ENCODE results near the gene OTUD7B.
"Not testable (repeated sequence)": the region's sequence is repeated elsewhere in the genome, so short reads cannot be mapped to it uniquely, and the experiment has no call there.

OTUD7B gene

DNA sequence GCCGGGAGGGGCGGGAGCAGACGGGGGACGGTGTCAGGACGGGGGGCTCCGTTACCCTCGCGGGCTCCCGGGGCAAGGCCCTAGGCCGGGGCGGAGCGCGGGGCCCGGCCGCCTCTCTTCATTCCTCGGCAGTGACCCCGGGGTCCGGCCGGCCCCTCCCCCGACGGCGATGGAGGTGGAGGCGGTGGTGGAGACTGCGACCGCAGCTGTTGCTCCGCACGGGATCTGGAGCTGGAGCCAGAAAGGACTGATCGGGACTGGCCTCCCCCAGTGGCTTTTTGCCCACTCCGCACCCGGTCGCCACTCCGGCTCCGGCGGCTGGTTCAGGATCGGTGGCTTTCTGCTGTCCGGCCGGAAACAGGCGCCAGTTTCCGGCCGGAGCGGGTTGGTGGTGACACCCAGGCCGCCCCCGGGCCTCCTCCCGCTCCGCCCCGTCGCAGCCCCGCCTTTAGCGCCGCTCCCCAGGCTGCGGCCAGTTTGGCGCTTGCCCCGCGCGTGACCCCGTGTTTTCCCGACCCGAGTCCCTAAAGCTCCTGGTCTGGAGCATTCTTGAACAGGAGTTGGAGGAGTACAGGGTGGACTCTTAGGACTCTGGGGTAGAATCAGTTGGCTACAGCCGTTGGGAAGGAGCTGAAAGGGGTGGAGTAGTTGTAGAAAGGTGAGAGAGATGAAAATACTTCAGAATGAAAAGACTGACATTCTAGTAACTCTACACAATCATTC, at the start of gene OTUD7B:
TSS of gene OTUD7B (minus strand) at position 334 of the 723 bp plus-strand sequence. CDS start 33,216 bp downstream, outside the sequence.
- peak; percentile 73 for DNase-seq

DNA sequence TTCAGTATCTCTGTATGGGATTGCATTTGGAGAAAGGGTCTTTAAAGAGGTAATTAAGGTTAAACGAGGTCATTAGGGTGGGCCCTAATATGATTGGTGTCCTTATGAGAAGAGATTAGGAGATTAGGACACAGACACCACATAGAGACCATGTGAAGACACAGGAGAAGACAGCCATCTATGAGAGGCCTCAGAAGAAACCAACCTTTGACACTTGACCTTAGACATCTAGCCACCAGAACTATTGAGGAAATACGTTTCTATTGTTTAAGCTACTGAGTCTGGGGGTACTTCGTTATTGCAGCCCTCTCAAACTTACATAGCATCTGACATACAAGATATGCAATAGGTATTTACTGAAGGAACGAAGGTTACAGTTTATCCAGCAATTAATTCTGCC, 49.7 kb upstream of the OTUD7B start:
- no peak for DNase-seq

GRCh38 chr1:150056407-150056806, 45.9 kb upstream of the OTUD7B start:
- DNase-seq, result no peak

DNA sequence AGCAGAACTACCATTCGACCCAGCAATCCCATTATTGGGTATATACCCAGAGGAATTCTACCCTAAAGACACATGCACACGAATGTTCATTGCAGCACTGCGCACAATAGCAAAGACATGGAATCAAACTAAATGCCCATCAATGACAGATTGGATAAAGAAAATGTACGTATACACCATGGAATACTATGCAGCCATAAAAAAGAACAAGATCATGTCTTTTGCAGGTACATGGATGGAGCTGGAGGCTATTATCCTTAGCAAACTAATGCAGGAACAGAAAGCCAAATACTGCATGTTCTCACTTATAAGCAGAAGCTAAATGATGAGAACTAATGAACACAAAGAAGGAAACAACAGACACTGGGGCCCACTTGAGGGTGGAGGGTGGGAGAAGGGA, 45.0 kb upstream of the OTUD7B start:
- not testable (repeated sequence) for DNase-seq

DNA sequence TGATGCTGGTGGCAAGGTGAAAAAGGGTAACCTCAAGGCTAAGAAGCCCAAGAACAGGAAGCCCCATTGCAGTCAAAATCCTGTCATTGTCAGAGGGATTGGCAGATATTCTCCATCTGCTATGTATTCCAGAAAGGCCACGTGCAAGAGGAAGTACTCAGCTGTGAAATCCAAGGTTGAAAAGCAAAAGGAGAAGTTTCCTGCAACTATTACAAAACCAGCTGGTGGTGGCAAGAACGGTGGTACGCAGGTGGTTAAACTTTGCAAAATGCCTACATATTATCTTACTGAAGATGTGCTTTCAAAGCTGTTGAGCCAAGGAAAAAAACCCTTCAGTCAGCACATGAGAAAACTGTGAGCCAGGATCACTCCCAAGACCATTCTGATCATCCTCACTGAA, 43.4 kb upstream of the OTUD7B start:
- DNase-seq, result no peak

GRCh38 chr1:150051905-150052412, 41.4 kb upstream of the OTUD7B start:
- not testable (repeated sequence) for DNase-seq

DNA sequence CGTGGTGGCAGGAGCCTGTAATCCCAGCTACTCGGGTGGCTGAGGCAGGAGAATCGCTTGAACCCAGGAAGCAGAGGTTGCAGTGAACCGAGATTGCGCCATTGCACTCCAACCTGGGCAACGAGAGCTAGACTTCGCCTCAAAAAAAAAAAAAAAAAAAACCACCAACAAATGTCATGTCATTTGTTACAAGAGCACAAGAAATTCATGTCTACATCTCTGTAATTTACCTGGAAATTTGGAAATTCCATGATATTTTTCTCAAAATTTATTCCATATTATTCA, 40.5 kb upstream of the OTUD7B start:
- no peak for DNase-seq

- no peak for DNase-seq
These were observed 39.4 kb upstream of the OTUD7B start for GRCh38 chr1:150049926-150050325.

GRCh38 chr1:150034336-150034735, 23.8 kb upstream of the OTUD7B start:
- no peak for DNase-seq

DNA sequence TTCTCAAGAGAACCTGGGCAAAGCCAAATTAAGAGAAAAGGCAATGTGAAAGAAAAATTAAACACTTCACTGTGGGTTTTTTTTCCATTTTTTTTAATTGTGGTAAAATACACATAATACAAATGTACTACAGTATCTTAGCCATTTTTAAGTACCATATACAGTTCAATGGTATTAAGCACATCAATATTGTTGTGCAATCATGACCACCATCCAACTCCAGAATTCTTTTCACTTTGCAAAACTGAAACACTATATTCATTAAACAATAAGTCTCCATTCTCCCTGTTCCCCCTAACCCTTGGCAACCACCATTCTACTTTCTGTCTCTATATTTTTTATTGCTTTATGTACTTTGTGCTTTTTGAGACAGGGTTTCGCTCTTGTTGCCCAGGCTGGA, 17.8 kb upstream of the OTUD7B start:
- DNase-seq, result no peak

- no peak for DNase-seq
These were observed 13.6 kb upstream of the OTUD7B start for GRCh38 chr1:150024156-150024555.

DNA sequence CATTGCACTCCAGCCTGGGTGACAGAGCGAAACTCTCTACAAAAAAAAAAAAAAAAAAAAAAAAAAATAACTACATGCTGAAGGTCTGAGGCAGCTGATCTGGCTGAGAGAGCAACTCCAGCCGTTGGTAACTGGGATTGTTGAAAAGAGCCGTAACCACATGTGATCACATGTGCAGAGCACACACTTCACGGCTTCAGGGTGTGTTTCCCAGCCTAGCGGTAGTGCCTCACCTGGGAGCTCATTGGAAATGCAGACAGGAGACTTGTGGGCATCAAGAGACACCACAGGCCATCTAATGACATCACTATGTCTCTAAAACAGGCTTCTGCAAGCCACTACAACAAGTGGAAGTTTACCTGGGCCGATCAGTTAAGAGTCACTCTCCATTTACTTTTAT, 11.8 kb upstream of the OTUD7B start:
- peak; percentile 81 for DNase-seq

DNA sequence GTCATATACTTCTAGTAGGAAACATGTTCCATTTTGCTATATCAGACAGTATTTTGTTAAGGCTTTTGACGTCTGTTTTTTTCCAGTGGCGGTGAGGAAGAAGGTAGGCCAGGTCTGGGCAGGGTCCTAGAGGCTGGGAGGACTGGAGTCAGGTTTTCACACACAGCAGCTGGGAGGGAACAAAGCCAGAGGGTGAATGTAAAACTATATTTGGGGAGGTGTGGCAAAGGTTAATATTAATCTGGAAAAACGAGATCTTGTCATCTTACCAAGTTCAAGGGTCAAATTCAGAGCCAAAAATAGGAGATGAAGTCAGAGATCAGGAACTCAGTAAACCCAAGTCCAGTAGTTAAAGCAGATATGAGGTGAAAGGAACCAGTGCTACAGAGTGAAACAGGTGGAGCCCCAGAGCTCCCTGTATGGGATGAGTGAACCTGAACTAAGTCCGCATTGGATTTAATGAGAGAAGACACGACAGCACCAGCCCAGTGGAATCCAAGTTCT, 10.7 kb upstream of the OTUD7B start:
- DNase-seq, result no peak

DNA sequence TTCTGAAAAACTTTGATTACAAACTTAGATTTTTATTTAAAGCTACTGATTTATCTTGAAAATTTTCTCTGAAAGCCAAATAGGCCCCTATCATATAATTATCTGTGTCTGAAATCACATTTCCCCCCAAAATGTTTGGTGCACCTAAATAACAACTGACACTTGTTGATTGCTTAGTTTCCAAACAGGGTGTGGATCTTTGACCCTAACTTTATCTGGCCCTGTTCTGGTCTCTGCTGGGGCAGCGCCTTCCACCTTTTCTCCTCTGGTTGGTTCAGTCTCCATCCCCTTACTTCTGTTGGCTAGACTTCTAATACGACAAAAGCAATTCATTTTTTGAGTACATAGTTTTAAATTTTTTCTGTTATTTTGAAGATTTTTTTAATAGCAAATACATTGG, 10.2 kb upstream of the OTUD7B start:
- no peak for DNase-seq

DNA sequence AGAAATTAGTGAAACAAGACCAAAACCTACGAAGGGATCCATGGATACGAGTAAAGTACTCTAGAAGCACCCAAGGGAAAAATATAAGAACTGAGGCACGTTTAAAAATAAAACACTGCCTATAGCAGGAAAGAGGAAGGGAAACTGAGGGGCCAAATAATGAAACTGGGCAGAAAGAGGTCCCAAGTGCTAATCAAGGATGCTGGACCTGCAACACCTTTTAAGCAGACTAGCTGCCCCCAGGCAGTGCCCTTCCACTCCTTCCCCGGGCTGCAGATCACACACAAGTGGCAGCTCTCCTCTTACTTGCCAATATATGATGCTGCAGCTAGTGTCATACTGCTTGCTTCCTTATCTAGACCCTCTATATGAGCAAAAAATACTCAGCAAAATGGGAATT, 7.6 kb upstream of the OTUD7B start:
- no peak for DNase-seq

DNA sequence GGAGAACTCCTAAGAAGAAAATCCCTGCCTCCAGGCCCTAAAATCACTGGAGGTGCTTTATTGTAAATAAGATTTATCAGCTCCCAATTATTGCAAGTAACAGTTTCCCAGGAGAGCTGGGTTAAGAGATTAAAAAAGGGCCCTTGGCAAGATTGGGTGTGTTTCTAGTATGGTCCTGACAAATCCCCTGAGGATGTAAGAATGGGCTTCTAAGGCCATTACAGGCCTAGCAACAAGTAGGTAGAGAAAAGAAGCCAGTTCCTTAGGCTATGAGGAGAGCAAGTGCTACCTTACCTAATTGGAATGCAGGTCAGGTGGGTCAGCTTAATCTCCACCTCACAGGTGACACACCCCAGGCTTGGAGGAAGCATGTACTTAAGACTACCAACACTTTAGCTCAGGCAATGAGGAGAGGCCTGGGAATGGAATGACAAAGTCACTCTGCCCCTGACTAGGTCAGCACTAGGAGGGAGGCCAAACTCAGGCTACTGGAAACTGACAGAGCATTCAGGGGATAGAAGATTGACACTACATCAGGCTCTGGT, 6.8 kb upstream of the OTUD7B start:
- no peak for DNase-seq

DNA sequence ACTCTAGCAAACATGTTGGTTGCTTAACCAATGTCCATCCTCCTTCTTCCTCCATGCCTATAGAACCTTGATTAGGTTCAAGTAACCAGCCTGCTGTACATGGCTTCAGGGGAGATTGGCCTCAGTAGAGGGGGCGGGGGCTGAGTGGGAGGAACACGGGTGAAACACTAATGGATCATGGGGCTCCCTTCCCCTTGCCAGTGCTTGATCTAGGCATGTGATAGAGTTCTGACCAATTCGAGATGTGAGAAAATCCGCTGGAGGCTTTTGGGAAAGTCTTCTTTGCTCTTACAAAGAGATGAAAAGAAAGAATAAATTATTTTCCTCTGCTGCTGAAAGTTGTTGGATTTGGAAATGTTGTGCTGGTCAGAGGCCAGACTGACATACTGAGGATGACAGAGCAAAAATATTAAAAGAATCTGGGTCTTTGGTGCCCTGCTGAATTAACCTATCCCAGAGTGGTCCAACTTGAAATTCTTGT, 5.2 kb upstream of the OTUD7B start:
- no peak for DNase-seq

GRCh38 chr1:150012611-150013010, 2.1 kb upstream of the OTUD7B start:
- DNase-seq, result no peak

GRCh38 chr1:150009604-150010392, 728 bp downstream of the OTUD7B start:
- DNase-seq, result no peak

GRCh38 chr1:150008699-150009098, 1.8 kb downstream of the OTUD7B start:
- no peak for DNase-seq

DNA sequence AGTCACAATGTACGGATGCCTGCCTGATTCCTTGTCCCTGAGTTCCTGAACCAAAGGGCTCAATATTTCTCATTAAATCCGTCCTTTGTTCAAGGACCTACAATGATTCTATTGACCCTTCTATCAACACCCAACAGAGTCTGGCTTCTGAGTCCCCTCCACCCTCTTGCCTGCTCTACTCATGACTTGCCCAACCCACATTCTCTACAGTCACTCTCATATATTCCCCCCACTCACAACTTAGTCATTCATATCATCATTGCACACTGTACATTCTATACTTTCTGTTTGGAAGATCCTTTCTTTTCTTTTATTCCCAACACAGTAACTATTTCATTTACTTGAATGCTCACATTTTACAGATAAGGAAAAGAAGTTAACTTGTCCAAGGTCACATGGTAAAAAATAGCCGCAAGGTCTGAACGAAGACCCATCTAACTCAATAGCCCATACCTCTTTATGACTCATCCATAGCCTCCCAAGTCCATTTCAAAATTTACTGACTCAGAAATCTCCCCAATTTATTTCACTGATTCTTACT, 3.6 kb downstream of the OTUD7B start:
- DNase-seq, result no peak

DNA sequence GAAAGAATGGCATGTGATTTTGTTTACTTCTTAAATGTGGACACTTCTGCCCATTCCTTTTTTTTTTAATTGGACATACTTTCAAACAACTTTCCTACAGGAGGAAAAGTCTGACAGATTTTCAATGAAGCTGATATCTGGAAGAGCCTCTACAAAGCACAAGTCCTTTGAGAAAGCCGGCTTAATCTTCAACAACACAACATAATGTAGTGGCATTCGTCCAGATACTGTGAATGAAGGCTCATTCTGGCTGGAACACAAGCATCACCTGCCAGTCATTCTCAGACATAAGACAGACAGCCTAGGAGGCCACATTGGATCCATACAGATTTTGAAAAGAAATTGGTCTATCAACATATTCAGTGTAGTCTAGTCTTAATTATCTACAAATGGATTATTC, 4.9 kb downstream of the OTUD7B start:
- DNase-seq, result no peak

DNA sequence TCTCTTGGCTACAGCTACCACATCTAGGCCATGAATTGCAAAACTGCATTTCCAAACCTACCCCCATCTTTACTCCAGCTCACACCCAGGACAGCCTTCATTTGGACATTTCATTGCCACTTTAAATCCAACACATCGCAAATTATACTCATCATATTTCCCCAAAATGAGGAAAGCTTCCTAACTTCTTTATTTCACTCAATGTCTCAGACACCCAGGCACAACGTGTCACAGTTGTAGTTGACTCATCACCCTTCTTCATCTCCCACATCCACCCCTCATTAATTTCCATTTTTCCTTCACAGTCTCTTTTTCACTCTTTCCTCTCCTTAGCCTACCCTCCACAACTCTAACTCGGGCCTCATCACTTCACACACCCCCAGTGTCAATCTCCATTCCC, 6.7 kb downstream of the OTUD7B start:
- DNase-seq, result no peak

- DNase-seq, result no peak
These were observed 8.3 kb downstream of the OTUD7B start for GRCh38 chr1:150002217-150002616.

Data from NCI-H187 treated with DMSO at 0.1 percent for 48 hours (cell line).